Keratinocyte (primary cell): ENCODE results near the gene RBFOX1. TPM values are rescaled to one million over a fixed set of nuclear protein-coding genes. Genes with fewer than 3 reads are reported as not detected.

Source experiments
- DNase-seq: peaks from one replicate; pipeline ENCODE4 v3.0.0-alpha.2; 2011; ENCODE audit warnings: low read depth, missing footprints, low spot score
- FAIRE-seq: peaks from 2 replicates; lab custom pipeline; 2011; peaks lifted over from hg19 to GRCh38; lab: Jason Lieb, UNC
- H2AFZ ChIP-seq: 2 replicates; pipeline ENCODE4 v1.6.0; 2012; ENCODE audit warnings: low read length, control low read depth, inconsistent platforms; ENCODE audit not compliant: control insufficient read depth
- H3K27ac ChIP-seq: 2 replicates; pipeline ENCODE4 v1.5.1; 2011; ENCODE audit warnings: low read length; ENCODE audit not compliant: control insufficient read depth, insufficient read depth
- H3K27me3 ChIP-seq: 3 replicates; pipeline ENCODE4 v1.6.0; 2011; ENCODE audit warnings: low read length; ENCODE audit not compliant: control insufficient read depth, insufficient read depth; ENCODE audit errors: extremely low read depth
- H3K36me3 ChIP-seq, 2 experiments: 2 replicates in 1 of 2; 3 replicates in 1 of 2; pipeline ENCODE4 v1.5.1; 2011; ENCODE audit warnings: low read length in 2 of 2, mild to moderate bottlenecking in 1 of 2; ENCODE audit not compliant: control insufficient read depth in 2 of 2, insufficient read depth in 2 of 2; ENCODE audit errors: extremely low read depth in 1 of 2
- H3K4me1 ChIP-seq: 3 replicates; pipeline ENCODE4 v1.5.1; 2011; ENCODE audit warnings: low read length; ENCODE audit not compliant: control insufficient read depth, insufficient read depth; ENCODE audit errors: extremely low read depth
- H3K4me2 ChIP-seq: 3 replicates; pipeline ENCODE4 v1.6.0; 2011; ENCODE audit warnings: low read depth, low read length; ENCODE audit not compliant: control insufficient read depth, insufficient read depth; ENCODE audit errors: extremely low read depth
- H3K4me3 ChIP-seq, 3 experiments: fragments of 200-600 bp in 1 of 3; sonication (generic) in 1 of 3; 2 replicates in 2 of 3; 3 replicates in 1 of 3; pipeline ENCODE4 v1.5.1; 2011 to 2016; ENCODE audit warnings: low read length in 3 of 3, mild to moderate bottlenecking in 3 of 3, control low read depth in 2 of 3, inconsistent platforms in 1 of 3, low read depth in 1 of 3, mixed read lengths in 1 of 3, mixed run types in 1 of 3, moderate library complexity in 1 of 3; ENCODE audit not compliant: control insufficient read depth in 2 of 3, insufficient read depth in 2 of 3; ENCODE audit errors: extremely low read depth in 1 of 3
- H3K79me2 ChIP-seq: 2 replicates; pipeline ENCODE4 v1.6.0; 2012; ENCODE audit warnings: low read length; ENCODE audit not compliant: control insufficient read depth, insufficient read depth
- H3K9ac ChIP-seq: 3 replicates; pipeline ENCODE4 v1.6.0; 2011; ENCODE audit warnings: low read length; ENCODE audit not compliant: control insufficient read depth, insufficient read depth; ENCODE audit errors: extremely low read depth
- H3K9me1 ChIP-seq: 3 replicates; pipeline ENCODE4 v1.6.0; 2011; ENCODE audit warnings: low read length; ENCODE audit not compliant: control insufficient read depth, insufficient read depth; ENCODE audit errors: extremely low read depth
- H3K9me3 ChIP-seq: 2 replicates; pipeline ENCODE4 v1.5.1; 2012; ENCODE audit warnings: low read depth, low read length; ENCODE audit not compliant: control insufficient read depth
- H4K20me1 ChIP-seq: 3 replicates; pipeline ENCODE4 v1.6.0; 2011; ENCODE audit warnings: low read length; ENCODE audit not compliant: control insufficient read depth, insufficient read depth; ENCODE audit errors: extremely low read depth
- EZH2 ChIP-seq: IDR thresholded peaks from one replicate; pipeline ENCODE4 v1.6.1; 2012; ENCODE audit warnings: inconsistent platforms, mild to moderate bottlenecking, low read length, moderate library complexity
- dilution Hi-C: fragments of 300-500 bp; cut with MboI; formaldehyde crosslinking; loops from one replicate; pipeline ENCODE4 v1.7.0; 2020; ENCODE audit warnings: low sequenced_read_pairs; ENCODE audit not compliant: extremely low pct_ligation_motif_present
- polyA plus RNA-seq, 5 experiments: library from polyadenylated mRNA; depleted of rRNA in 3 of 5; stranded (reverse) in 3 of 5; stranded (forward) in 1 of 5; unstranded in 1 of 5; fragments of >200 nt; gene quantifications; 1 replicate in 1 of 5; 2 replicates in 3 of 5; 3 replicates in 1 of 5; pipeline versions ENCODE4 v1.2.1 to v1.2.3, GENCODE V29; 2011 to 2012; ENCODE audit warnings: missing spikeins in 2 of 5, low read depth in 1 of 5, low replicate concordance in 1 of 5
- TF ChIP-seq, protein P1 (sequence below), 3 experiments: IDR thresholded peaks in 1 of 3; conservative IDR thresholded peaks in 1 of 3; optimal IDR thresholded peaks in 1 of 3; 2 replicates in 2 of 3; 3 replicates in 1 of 3; pipeline versions ENCODE3 to v1.5.1; 2011; ENCODE audit warnings: low read length in 3 of 3, mild to moderate bottlenecking in 3 of 3, moderate library complexity in 2 of 3, control low read depth in 1 of 3, inconsistent platforms in 1 of 3; ENCODE audit not compliant: insufficient read depth in 2 of 3; ENCODE audit errors: extremely low read depth in 1 of 3

Gene RBFOX1
- polyA plus RNA-seq, 1 donor (not counting 4 experiments of a cell fraction or from before 2014, with no cell fraction given) = not detected

DNA sequence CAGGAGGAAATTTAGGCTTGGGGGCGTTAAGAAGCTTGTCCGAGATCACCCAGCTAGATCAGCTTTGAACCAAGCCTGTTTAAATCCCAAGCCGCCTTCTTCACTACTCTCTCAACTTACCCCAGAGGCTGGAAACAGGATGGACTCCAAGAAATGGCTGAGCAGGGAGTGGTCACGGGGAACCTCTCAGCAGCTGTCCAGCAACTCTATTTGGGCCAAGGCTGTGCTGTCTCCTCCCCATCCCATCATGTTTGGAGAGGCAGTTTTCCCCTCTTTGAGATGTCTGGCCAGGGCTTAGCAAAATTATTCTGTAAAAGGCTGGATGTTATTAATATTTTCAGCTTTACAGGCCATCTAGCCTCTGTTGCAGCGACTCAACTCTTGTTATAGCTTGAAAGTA lies 305.7 kb downstream of the RBFOX1 start:
- Histone ChIP-seq H3K4me2 (no peak overlapping the region), H3K9ac (no peak overlapping the region), H3K4me1 (no peaks in the 10 kb centered on the region), H3K27ac (no peak overlapping the region), H3K9me1 (no peaks in the 10 kb centered on the region), H3K27me3 (no peaks in the 10 kb centered on the region), H3K4me3 (no peak overlapping the region), H3K79me2 (no peaks in the 10 kb centered on the region), H3K36me3 (no peaks in the 10 kb centered on the region), H3K9me3 (peaks cover 2% of the 10 kb centered on the region), H4K20me1 (no peaks in the 10 kb centered on the region), H2AFZ (no peak overlapping the region)
- TF ChIP-seq, protein P1, sequence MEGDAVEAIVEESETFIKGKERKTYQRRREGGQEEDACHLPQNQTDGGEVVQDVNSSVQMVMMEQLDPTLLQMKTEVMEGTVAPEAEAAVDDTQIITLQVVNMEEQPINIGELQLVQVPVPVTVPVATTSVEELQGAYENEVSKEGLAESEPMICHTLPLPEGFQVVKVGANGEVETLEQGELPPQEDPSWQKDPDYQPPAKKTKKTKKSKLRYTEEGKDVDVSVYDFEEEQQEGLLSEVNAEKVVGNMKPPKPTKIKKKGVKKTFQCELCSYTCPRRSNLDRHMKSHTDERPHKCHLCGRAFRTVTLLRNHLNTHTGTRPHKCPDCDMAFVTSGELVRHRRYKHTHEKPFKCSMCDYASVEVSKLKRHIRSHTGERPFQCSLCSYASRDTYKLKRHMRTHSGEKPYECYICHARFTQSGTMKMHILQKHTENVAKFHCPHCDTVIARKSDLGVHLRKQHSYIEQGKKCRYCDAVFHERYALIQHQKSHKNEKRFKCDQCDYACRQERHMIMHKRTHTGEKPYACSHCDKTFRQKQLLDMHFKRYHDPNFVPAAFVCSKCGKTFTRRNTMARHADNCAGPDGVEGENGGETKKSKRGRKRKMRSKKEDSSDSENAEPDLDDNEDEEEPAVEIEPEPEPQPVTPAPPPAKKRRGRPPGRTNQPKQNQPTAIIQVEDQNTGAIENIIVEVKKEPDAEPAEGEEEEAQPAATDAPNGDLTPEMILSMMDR (optimal IDR thresholded peaks at IDR 0.05 in 1 of 3, IDR thresholded peaks at IDR 0.05 in 1 of 3, conservative IDR thresholded peaks at IDR 0.05 in 1 of 3; ENCODE audit: extremely low read depth in 1 of 3, insufficient read depth in 2 of 3, low read length in 3 of 3) = no peak
- TF ChIP-seq EZH2 = no peak
- FAIRE-seq (no peak), DNase-seq (no peak)
- dilution Hi-C loops = no loop called here

DNA sequence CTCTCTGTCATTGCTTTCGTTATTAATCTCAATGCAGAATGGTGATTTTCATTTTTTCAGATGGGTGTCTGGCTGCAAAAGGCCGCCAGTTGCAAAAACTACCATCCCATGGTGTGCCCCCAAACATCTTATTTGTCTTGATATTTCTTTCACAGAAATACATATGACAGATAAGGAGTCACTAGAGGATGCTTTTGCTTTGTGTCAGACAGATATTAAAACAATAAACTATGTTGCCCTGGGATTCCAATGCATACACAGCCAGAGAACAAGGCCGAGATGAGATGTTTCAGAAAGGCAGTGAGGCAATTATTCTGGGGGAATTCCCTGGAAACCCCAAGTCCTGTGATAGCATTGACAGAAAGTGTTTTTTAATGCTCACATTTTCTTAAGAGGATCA lies 307.7 kb downstream of the RBFOX1 start:
- H3K4me3 ChIP-seq = no peak overlapping the region
- H3K27me3 ChIP-seq = no peaks in the 10 kb centered on the region
- H3K9me1 ChIP-seq = no peaks in the 10 kb centered on the region
- H3K4me2 ChIP-seq = no peak overlapping the region
- dilution Hi-C loops = no loop called here
- H4K20me1 ChIP-seq = no peaks in the 10 kb centered on the region
- DNase-seq (no peak), FAIRE-seq (no peak)
- no peaks in the 10 kb centered on the region for H3K79me2 ChIP-seq
- H3K9ac ChIP-seq = no peak overlapping the region
- no peaks in the 10 kb centered on the region for H3K36me3 ChIP-seq
- no peak overlapping the region for H3K27ac ChIP-seq
- H2AFZ ChIP-seq = no peak overlapping the region
- peaks cover 2% of the 10 kb centered on the region for H3K9me3 ChIP-seq
- H3K4me1 ChIP-seq = no peaks in the 10 kb centered on the region
- TF ChIP-seq EZH2 = no peak
- TF ChIP-seq, protein P1 (optimal IDR thresholded peaks at IDR 0.05 in 1 of 3, IDR thresholded peaks at IDR 0.05 in 1 of 3, conservative IDR thresholded peaks at IDR 0.05 in 1 of 3; ENCODE audit: extremely low read depth in 1 of 3, insufficient read depth in 2 of 3, low read length in 3 of 3) = no peak
